ENCODE measurements around the gene KIAA0319L.
A peak's percentile ranks its signal among the peaks of the same experiment; 100 is the strongest.

KIAA0319L gene

DNA sequence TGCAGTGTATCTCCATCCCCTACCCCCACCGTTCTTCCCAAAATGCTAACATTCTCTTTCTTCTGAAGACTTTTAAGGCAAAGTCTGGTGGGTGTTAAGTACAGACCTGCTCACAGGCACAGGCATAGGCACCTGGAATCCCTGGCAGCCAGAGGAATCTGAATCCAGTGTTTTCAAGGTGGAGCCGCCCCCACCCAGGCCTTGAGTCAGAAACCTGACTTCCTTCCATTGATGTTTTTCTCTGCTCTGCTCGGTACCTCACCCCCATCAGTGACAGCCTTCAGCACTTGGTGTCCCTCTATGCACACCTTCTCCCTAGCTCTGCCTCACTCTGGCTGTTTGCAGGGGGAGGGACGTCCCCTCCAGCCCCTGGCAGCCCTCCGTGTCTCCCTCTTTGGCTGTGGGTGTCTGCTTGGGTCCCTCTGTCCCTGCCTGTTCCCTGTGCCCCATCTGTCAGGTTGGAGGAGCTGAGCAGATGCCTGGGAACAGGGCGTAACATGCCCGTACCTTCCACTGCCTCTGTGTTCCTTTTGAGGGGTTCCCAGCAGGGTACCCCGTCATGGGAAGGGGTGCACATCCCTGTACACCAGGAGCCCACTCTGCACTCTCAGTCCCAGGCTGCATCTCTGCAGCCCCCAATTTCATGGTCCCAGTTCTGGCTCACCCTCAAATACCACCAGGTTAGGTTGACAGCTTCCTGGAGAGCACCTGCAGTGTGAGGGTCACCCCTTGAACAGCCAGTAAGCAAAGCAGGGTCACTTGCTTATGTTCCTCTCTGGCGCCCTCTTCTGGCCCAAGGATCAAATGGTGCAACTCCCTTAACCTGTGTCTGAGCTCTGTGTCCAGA lies 7.1 kb upstream of the KIAA0319L start:
- DNase-seq = peak in 43 of 56 donors; percentile 20 to 82 (median 55)

DNA sequence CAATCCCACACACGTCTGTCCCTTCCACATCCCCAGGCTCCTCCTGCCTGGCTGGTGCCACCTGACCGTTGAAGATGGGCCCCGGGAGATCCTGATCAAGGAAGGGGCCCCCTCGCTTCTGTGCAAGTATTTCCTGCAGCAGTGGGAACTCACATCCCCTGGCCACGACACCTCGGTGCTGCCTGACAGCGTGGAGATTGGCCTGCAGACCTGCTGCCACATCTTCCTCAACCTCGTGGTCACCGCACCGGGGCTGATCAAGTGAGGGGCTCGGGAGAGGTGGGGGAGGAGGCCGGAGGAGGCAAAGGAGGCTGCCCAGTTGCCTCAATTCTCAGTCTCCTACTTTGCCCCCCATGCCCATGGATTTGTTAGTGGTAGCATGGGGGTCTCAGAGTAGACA lies 6.0 kb upstream of the KIAA0319L start:
- no peak for DNase-seq

DNA sequence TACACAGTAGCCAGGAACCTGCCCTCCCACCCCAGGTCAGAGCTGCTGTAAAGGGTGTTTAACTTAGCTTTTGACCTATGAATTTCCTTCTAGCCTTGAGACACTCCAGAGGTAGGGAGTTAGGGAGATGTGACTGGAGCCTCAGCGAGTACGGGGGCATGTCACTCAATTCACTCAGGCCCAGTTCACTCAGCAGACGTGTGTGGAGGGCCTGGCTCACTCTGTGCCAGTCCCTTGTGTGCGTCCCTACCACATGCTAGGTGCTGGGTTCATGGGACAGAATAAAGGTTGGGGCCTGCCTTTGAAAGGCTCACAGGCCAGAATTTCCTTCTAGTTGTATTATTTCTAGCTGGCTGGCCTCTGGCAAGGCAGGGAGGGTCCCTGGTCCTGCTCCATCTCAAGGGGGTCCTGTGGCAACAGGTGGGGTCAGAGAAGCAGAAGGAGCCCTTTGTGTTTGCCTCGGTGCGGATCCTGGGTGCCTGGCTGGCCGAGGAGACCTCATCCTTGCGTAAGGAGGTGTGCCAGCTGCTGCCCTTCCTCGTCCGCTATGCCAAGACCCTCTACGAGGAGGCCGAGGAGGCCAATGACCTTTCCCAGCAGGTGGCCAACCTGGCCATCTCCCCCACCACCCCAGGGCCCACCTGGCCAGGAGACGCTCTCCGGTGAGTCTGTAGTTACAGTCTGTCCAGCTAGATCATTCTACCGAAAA lies 4.9 kb upstream of the KIAA0319L start:
- DNase-seq = no peak

DNA sequence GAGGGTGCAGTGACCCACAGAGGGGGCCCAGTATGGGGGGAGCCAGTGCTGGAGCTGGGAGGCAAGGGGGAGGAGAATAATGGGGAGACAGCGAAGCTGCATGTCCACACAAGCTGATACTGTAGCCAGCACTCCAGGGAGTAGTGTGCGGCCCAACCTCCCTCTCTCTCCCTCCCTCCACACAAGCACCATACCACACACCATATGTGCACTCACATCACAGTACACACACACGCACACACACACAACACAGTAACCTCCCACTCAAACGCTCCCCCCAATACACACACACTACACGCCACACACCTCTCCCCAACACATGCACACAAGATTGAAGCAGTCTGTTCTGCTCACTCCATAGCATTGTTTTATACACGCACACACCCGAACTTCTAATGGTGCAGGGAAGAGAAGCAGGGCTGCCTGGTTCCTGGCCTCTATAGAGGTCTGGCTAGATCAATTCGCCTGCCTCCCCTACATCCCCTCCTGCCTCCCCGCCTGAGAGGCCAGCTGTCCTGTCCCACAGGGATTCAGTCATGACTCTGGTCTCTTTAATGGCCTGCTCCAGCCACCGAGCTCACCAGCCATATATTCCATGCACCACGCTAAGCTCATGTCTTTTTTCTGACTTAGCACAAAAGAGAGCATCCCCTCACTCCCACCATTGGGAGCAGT lies 4.2 kb upstream of the KIAA0319L start:
- DNase-seq = no peak

DNA sequence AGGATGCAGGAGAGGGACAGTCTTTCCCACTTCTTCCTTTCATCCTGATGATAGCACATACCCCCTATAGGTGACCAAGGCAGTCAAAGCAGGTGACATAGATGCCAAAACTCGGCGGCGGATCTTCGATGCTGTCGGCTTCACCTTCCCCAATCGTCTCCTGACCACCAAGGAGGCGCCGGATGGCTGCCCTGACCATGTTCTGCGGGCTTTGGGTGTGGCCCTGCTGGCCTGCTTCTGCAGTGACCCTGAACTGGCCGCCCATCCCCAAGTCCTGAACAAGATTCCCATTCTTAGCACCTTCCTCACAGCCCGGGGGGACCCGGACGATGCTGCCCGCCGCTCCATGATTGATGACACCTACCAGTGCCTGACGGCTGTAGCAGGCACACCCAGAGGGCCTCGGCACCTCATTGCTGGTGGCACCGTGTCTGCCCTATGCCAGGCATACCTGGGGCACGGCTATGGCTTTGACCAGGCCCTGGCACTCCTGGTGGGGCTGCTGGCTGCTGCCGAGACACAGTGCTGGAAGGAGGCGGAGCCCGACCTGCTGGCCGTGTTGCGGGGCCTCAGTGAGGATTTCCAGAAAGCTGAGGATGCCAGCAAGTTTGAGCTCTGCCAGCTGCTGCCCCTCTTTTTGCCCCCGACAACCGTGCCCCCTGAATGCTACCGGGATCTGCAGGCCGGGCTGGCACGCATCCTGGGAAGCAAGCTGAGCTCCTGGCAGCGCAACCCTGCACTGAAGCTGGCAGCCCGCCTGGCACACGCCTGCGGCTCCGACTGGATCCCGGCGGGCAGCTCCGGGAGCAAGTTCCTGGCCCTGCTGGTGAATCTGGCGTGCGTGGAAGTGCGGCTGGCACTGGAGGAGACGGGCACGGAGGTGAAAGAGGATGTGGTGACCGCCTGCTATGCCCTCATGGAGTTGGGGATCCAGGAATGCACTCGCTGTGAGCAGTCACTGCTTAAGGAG lies 3.3 kb upstream of the KIAA0319L start:
- peak in 51 of 56 donors; percentile 28 to 90 (median 73) for DNase-seq

DNA sequence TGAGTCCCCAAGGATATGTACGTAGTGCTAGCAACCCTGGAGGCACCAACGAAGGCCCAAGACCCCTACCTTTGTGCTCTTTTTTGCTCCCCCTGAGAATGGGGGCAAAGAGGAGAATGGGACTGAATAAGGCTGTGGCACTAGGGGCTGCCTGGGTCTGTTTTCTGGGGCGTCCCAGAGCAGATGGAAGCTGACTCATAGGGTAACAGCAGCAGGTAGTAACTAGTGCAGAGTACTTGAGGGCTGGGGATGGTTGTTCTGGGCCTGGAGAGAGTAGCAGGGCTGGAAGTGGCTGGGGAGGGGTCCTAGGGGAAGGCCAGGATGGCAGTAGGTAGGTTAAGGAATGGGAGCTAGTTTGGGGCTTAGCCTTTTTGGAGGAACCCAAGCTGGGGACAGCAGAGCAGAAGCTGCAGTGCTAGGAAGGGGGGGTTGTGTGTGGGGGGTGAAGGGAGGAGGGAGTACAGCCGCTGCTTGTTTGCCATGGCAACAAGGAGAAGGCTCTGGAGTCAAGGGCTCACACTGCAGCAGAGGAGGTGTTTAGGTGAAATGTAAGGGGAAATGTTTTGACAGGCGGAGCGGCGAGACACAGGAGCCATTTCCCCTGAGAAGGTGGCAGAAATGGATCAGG lies 2.2 kb upstream of the KIAA0319L start:
- DNase-seq = peak in 29 of 56 donors; percentile 13 to 75 (median 40)

DNA sequence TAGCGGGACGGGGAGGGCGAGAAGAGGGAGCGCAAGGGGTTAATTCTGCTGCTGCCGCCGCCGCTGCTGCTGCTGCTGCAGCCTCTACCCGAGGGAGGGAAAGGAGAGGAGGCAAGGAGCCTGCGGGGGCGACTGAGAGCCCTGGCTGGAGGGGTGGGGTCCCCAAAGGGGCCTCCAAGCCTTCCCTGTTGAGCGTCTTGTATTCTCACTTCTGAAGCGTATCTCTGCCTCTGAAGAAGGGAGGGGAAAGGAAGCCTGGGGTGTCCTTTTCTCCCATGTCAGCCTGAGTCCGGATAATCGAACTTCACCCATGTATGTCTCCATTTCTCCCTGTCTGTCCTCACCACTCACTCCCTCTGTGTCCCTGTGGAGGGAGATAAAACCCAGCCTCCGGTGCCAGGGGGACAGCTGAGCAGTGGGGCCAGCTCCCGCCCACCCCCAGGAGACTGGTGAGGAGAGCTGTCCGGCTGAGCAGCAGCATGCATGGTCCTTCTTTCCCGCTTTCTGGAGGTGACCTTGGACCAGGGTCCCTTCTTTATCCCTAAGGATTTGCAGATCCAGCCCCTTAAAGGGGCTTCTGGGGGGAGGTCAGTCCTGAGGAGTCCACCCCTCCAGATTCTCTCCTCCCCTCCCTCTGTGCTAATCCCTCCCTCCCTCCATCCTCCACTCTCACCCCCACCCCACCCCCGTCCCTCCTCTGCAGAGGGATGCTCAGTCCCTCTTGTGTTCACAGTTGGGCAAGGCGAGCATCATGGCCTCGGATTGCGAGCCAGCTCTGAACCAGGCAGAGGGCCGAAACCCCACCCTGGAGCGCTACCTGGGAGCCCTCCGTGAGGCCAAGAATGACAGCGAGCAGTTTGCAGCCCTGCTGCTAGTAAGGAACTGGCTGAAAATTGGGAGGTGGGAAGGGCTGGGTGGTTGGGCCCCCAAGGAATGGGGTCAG lies 1.4 kb upstream of the KIAA0319L start:
- DNase-seq = peak in 4 of 56 donors; percentile 12 to 42 (median 18)

DNA sequence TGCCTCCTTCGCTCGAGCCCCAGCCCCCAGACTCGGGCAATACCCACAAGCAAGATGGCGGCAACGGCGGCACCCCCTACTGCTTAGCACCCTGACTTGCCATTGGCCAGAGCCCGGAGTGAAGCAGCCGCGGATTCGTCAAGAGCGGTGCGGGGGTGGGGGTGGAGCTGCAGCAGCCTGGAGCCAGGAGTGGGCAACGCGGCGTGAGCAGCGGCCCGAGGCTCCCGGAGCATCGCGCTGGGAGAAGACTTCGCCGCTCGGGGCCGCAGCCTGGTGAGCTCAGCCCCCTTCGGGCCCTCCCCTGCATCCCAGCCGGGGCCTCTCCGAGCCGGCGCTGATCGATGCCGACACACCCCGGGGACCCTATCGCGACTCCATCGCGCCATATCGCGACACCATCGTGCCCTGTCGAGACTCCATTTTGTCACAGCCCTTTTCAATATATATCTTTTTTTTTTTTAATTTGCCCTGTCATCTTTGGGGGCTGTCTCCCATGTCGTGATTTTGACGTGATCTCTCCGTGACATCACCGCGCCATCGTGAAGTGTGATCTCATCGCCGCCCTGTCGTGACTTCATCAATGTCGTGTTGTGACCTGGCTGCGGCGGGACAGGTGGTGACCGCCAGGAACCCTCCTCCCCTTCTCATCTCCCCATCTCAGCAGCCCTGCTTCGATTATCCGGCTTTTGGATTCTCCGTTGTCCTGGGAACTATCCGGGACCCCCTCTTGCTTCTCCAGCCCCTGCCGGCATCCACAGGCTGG lies 589 bp upstream of the KIAA0319L start, which contains the start of gene NCDN:
TSS of gene NCDN (plus strand) at position 189 of the 763 bp plus-strand sequence. CDS start at position 581, 392 bp downstream.
- DNase-seq = peak in 54 of 56 donors; percentile 82 to 100 (median 96)

DNA sequence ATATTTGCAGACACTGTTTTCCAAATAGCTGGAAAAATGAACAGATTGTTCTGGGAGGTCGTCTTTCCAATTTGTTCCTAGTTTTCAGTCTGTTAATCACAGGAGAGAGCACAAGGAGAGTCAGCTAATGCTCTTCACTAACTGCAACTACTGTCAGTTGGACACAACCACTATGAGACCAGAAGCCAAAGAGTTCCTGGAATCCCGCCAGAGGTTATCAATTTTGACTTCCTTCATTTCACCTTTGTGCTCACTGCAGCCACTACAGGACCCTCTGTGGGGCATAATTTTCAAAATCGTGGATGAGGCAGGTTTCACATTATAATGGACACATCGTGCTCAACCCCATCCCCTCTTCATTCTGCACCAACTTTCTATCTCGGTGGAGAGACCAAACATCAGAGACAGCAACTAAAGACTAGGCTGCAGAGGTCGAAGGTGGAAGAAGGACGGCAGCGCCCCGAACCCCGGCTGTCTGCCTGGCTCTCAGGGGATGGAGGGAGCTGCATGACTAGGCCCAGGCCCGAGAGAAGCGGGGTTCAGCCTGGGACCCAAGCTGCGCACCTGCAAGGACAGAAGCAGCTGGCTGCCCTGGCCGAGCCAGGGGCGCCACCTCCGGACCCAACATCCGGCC lies 602 bp downstream of the KIAA0319L start:
- no peak for DNase-seq

DNA sequence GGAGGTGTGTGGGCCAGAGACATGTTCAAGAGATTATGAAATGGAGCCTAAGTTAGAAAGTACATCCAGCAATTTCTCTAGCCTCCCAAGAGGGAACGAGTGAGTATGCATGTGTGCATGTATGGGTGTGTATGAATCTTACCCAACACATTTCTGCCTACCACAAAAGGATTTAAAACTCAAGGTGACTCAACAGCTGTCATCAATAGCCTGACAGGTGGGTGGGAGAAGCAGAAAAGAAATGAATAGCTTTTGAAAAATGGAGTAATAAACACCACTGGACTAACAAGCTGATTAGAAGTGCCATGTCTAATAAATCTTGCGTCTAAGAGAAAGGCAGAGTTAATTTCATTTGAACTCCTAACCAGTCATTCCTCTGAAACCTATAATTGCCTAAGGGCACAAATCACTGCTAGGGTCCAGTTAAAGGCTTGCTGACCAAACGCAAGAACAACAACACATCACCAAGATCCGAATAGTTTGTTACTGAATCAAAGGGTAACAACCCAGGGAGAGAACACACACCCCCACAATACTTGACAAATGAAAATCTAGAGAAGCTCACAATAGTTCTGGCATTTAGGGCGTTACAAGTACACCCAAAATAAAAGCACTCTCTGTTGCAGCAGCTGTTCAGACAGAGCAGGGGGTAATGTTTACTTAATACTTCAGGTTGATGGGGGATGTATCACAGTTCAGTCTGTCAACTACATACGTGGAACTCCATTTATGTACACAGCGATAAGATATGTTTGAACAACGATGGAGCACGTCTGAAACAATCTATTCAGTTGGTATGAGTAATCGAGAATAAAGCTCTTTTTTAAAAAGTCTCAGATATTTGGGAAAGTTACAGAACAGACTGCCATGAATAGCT lies 1.4 kb downstream of the KIAA0319L start:
- DNase-seq = peak in 1 of 56 donors; percentile 20

DNA sequence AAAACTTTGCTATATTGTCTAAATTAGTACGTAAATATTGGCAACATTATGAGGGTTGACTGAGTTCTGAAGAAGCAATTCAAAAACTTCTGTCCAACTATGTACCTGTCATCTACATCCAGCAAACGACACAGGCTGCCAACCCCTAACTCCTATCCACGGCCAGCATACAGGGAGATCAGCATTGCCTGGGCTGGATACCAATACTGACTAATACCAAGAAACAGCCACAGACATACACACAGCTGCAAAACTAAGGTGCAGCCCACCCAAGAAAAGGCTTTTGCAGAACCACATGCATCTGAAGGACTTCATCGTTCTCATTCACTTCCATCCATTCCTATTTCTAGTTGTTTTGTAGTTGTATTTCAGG lies 2.0 kb downstream of the KIAA0319L start:
- no peak for DNase-seq

DNA sequence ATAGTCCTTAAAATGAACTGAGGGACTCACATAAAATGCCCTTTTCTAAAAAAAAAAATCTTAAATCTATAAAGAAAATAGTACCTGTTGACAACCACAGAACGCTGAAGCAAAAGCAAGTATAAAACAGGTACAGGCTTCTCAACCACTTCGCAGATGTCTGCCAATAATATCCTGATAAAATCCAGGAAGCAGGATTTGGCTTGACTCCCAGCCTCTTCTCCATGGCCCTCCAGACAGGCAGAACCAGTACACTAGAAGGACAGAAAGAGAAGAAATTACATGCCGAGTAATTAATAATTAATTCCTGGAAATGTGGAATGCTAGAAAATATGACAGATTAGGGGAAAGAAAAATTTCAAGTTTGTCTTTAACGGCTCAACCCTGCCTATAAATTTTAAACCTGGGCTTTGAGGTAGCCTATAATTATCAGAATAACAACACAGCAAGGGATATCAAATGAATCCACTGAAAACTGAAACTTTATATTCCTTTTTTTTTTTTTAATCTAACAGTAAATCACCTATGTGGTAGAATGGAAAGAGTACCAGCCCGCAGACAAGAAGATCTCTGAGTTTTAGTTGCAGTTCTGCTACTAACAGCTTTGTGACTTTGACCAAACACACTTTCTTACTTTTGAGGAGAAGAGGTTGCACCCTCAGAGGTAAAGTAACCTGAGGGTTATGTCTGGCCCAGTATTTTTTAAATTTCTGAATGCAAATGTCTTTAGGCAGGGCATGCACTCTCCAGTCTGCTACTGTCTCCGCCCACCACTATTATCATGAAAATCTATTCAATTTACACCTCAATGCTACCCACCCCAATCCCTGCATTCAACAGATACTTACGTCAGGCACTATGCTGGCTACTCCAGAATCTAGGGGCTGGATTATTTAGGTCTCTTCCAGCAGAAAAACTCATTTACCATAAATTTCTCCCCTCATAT lies 2.7 kb downstream of the KIAA0319L start:
- DNase-seq = no peak

DNA sequence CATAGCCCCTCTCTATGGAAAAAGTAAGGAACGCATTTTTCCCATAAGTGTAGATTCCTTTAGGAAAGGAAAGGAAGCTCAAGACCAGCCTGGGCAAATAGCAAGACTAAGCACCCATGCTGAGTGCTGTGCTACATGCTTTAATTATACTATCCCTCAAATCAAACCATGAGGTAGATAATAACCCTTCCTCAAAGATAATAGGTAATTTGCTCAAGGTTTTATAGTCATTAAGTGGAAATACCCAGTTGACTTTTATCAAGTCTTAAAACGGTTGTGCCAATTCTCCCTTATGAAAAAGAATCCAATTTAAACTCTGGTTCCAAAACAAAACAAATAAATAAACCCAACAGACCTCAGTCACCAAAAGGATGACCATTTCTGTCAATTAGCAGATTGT lies 3.4 kb downstream of the KIAA0319L start:
- DNase-seq = no peak

DNA sequence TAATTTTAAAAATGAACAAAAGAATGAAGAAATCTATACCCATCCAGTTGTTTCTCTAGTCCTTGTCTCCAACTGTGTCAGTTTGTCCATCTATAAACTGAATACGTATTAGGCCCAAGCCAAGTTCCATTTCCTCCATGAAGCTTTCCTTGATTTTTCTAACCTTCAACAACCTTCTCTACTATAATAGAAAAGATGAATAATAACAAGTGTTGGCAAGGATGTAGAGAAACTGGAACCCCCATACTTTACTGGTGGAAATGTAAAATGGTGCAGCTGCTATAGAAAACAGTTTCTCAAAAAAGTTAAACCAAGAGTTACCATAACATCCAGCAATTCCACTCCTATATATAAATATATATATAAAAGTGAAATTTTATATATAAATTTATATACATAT lies 10.6 kb downstream of the KIAA0319L start:
- DNase-seq = no peak

DNA sequence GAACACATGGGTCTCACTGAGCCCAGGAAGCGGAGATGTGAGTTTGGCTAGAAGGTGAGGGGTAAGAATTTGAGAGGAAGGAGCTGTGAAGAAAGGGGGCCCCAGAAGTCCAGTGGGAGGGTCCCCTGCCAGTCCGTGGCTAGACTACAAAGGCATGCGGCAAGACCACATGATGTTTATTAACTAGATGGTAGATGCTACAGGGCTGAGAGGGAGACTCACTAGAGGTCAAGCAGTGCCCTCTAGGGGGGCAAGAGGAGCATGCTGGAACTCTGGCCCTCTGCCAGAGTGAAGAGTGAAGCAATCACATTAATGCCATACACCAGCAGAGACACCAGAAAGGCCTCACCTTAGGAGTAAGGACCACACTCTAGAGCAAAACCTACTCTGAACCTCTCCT lies 12.2 kb downstream of the KIAA0319L start:
- peak in 27 of 56 donors; percentile 15 to 67 (median 41) for DNase-seq

Measured in nucleus accumbens (tissue), 56 donors.